Measurements from ENCODE around the gene FILIP1L.

FILIP1L gene

DNA sequence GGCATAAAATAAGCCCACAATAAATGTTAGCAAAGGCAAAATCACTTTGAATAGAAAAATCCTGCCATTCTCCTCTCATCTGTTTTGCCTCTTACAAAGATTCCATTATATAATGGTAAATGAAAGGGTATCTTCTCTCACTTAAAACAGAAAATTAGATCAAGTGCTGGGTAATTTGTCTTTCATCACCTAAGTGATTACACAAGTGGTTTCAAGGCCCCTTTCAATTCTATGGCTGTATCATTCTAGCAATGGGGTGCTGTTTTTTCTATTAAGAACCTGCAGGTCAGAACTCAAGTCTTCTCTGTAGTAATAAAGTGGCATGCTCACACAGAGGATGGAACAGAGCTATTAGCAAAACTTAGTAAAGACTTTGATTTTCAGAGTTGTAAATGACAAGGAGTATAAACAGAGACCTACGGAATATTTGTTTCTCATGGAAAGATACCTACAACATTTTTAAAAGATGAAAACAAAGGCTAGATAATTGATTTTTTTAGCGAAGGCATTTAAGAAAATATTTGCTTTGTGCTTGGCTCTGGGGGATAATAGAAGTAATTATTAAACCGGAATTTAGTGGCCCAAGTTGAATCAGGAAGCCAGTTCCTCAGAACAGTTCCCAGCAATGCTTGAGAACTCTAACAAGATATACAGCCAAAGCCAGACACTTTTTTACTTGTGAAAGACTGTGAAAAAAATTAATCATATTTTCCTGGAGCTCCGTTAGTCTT, 159.2 kb downstream of the FILIP1L start:
- TF ChIP-seq CTCF (IDR thresholded peaks at IDR 0.05; ENCODE audit: low read depth, low read length) = no peak
- no peak for DNase-seq (ENCODE audit: low read depth in 2 of 2)

GRCh38 chr3:99953596-99953995, 160.7 kb downstream of the FILIP1L start:
- H3K4me3 ChIP-seq (replicated peaks in 1 of 2; ENCODE audit: low read depth in 2 of 2, low read length in 2 of 2) = no peak overlapping the region
- no peak for DNase-seq (ENCODE audit: low read depth in 2 of 2)
- no peak for TF ChIP-seq CTCF (IDR thresholded peaks at IDR 0.05; ENCODE audit: low read depth, low read length)

More for the DNA sequence above, 159.2 kb downstream of the FILIP1L start:
- H3K4me3 ChIP-seq (replicated peaks in 1 of 2; ENCODE audit: low read depth in 2 of 2, low read length in 2 of 2) = no peak overlapping the region

GRCh38 chr3:99952306-99952705, 162.0 kb downstream of the FILIP1L start:
- no peak overlapping the region for H3K4me3 ChIP-seq (replicated peaks in 1 of 2; ENCODE audit: low read depth in 2 of 2, low read length in 2 of 2)
- no peak for DNase-seq (ENCODE audit: low read depth in 2 of 2)
- no peak for TF ChIP-seq CTCF (IDR thresholded peaks at IDR 0.05; ENCODE audit: low read depth, low read length)

DNA sequence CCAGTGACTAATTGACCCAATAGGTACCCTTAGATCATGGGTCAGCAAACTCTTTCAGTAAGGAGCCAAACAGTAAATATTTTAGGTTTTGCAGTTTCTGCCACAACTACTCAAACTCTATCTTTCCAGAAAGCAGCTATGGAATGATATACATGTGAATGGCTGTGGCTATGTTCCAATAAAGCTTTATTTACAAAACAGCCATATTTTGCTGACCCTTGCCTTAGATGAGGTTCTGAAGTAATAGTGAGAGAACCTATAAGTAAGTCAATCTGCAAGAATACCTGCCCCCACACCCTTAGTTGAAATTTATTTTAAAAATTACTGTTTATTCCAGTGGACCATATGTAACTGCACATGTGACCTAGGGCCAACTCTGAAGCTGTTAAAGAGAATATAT, 162.6 kb downstream of the FILIP1L start:
- H3K4me3 ChIP-seq (replicated peaks in 1 of 2; ENCODE audit: low read depth in 2 of 2, low read length in 2 of 2) = no peak overlapping the region
- DNase-seq (ENCODE audit: low read depth in 2 of 2) = no peak
- no peak for TF ChIP-seq CTCF (IDR thresholded peaks at IDR 0.05; ENCODE audit: low read depth, low read length)

DNA sequence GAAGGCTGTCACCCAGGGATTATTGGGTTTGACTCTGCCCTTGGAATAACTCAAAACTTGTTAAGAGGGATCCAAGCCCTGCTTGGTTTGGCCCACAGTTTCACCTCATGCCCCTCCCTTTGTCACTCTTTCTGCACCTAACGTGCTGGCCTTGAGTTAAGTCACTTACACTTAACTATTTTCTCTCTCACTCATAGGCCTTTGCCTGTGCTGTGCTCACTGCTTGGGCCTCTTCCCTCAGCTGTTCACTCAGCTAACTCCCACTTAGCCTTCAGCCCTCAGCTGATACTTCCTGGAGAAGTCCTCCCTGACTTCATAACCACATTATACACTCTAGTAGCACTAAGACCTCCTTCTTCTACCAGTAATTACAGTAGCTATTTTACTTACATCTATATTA, 163.4 kb downstream of the FILIP1L start:
- no peak for DNase-seq (ENCODE audit: low read depth in 2 of 2)
- TF ChIP-seq CTCF (IDR thresholded peaks at IDR 0.05; ENCODE audit: low read depth, low read length) = no peak
- no peak overlapping the region for H3K4me3 ChIP-seq (replicated peaks in 1 of 2; ENCODE audit: low read depth in 2 of 2, low read length in 2 of 2)

DNA sequence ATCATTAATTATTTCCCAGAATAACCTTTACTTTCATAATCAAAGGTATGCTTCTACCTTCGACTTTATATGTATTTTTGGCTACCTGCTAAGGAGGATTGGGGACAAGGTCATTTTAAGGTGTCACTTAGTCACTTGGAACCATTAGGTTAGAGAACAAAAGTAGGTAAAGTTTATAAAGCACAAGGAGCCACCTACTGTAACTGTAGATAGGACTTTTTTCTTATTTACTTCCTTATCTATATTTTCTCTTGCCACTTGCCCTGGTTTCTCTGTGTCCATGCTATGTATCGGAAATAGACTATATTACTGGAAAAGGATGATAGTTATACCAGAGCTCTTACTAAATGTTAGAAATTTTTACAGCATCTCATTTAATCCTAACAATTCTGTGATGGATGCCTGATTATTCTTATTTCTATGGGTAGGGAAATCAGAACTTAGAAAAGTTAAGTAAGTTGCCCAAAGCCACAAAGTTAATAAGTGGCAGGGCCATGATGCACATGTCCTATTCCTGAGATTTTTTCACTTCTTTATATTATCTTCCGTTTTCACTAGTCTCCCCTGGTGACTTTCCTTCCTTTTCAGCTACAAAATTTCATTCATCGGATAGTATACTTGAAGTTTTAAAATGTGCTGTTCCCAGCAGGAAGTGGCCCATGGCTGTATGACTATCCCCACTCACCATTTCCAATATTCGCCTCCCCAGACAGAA, 164.2 kb downstream of the FILIP1L start:
- TF ChIP-seq CTCF (IDR thresholded peaks at IDR 0.05; ENCODE audit: low read depth, low read length) = no peak
- no peak for DNase-seq (ENCODE audit: low read depth in 2 of 2)
- no peak overlapping the region for H3K4me3 ChIP-seq (replicated peaks in 1 of 2; ENCODE audit: low read depth in 2 of 2, low read length in 2 of 2)
